SK-N-SH treated with all-trans-retinoic acid at 6 μM for 48 hours (cell line): ENCODE data around the gene TMEM232.

Experiments
- ATAC-seq: fragments of 200-7000 bp; cut with Tn5 transposase; 3 replicates; pipeline ENCODE4 v1.9.1; 2020; ENCODE audit warnings: mild to moderate bottlenecking, moderate library complexity
- ARNTL ChIP-seq: fragments of 450-650 bp; formaldehyde crosslinking; IDR thresholded peaks from 2 replicates; pipeline ENCODE4 v1.5.0; 2020; ENCODE audit warnings: low read depth, mild to moderate bottlenecking, moderate library complexity, borderline replicate concordance
- BACH2 ChIP-seq: fragments of 250-450 bp; sonication (Bioruptor Pico); IDR thresholded peaks from 2 replicates; pipeline ENCODE4 v1.9.0; 2021; ENCODE audit warnings: mild to moderate bottlenecking, borderline replicate concordance
- CSDC2 ChIP-seq: fragments of 250-450 bp; sonication (Bioruptor Pico); IDR thresholded peaks from 2 replicates; pipeline ENCODE4 v1.5.0; 2020; ENCODE audit warnings: mild to moderate bottlenecking, moderate library complexity
- CSRNP3 ChIP-seq: fragments of 250-450 bp; sonication (Bioruptor Pico); IDR thresholded peaks from 2 replicates; pipeline ENCODE4 v1.5.1; 2021; ENCODE audit warnings: mild to moderate bottlenecking, moderate library complexity
- ESRRG ChIP-seq: fragments of 250-450 bp; sonication (Bioruptor Pico); IDR thresholded peaks from 2 replicates; pipeline ENCODE4 v1.6.1; 2021; ENCODE audit warnings: mild to moderate bottlenecking
- GLIS3 ChIP-seq: fragments of 250-450 bp; sonication (Bioruptor Pico); IDR thresholded peaks from 2 replicates; pipeline ENCODE4 v1.5.0; 2020; ENCODE audit warnings: mild to moderate bottlenecking, moderate library complexity
- ISL1 ChIP-seq: fragments of 250-450 bp; sonication (Bioruptor Pico); IDR thresholded peaks from 2 replicates; pipeline ENCODE4 v2.1.2; 2022; ENCODE audit warnings: mild to moderate bottlenecking, moderate library complexity
- OSR1 ChIP-seq: fragments of 250-450 bp; sonication (Bioruptor Pico); IDR thresholded peaks from 2 replicates; pipeline ENCODE4 v1.8.0; 2022; ENCODE audit warnings: moderate library complexity, mild to moderate bottlenecking, inconsistent platforms
- POU6F1 ChIP-seq: fragments of 250-450 bp; sonication (Bioruptor Pico); IDR thresholded peaks from 2 replicates; pipeline ENCODE4 v1.8.0; 2021; ENCODE audit warnings: low read depth, mild to moderate bottlenecking, moderate library complexity, borderline replicate concordance
- PPARA ChIP-seq: fragments of 250-450 bp; sonication (Bioruptor Pico); IDR thresholded peaks from 2 replicates; pipeline ENCODE4 v1.5.0; 2020; ENCODE audit warnings: mild to moderate bottlenecking, borderline replicate concordance
- RARB ChIP-seq: fragments of 250-450 bp; sonication (Bioruptor Pico); IDR thresholded peaks from 2 replicates; pipeline ENCODE4 v1.8.0; 2021; ENCODE audit warnings: mild to moderate bottlenecking, moderate library complexity
- SNAI2 ChIP-seq: fragments of 250-450 bp; sonication (Bioruptor Pico); IDR thresholded peaks from 2 replicates; pipeline ENCODE4 v1.5.0; 2020; ENCODE audit warnings: mild to moderate bottlenecking, moderate library complexity
- TCF4 ChIP-seq: fragments of 250-450 bp; sonication (Bioruptor Pico); IDR thresholded peaks from 2 replicates; pipeline ENCODE4 v1.8.0; 2021; ENCODE audit warnings: mild to moderate bottlenecking, moderate library complexity, borderline replicate concordance
- TOX ChIP-seq: fragments of 250-450 bp; sonication (Bioruptor Pico); IDR thresholded peaks from 2 replicates; pipeline ENCODE4 v1.8.0; 2021; ENCODE audit warnings: mild to moderate bottlenecking, moderate library complexity, borderline replicate concordance
- ZC3H10 ChIP-seq: fragments of 250-450 bp; sonication (Bioruptor Pico); IDR thresholded peaks from 2 replicates; pipeline ENCODE4 v1.5.1; 2021; ENCODE audit warnings: mild to moderate bottlenecking, moderate library complexity
- ZFP3 ChIP-seq: fragments of 250-450 bp; sonication (Bioruptor Pico); IDR thresholded peaks from 2 replicates; pipeline ENCODE4 v1.5.0; 2020; ENCODE audit warnings: mild to moderate bottlenecking, moderate library complexity
- ZFP30 ChIP-seq: fragments of 450-650 bp; formaldehyde crosslinking; IDR thresholded peaks from 2 replicates; pipeline ENCODE4 v1.5.0; 2022; ENCODE audit warnings: mild to moderate bottlenecking, moderate library complexity
- ZNF565 ChIP-seq: fragments of 450-650 bp; formaldehyde crosslinking; conservative IDR thresholded peaks from 2 replicates; pipeline ENCODE4 v1.5.0; 2020; ENCODE audit warnings: low read depth, mild to moderate bottlenecking, moderate library complexity
- ZNF70 ChIP-seq: fragments of 450-650 bp; formaldehyde crosslinking; IDR thresholded peaks from 2 replicates; pipeline ENCODE4 v1.5.0; 2020; ENCODE audit warnings: mild to moderate bottlenecking, moderate library complexity
- TF ChIP-seq, protein P1 (sequence below): fragments of 250-450 bp; sonication (Bioruptor Pico); IDR thresholded peaks from 2 replicates; pipeline ENCODE4 v1.5.1; 2020; ENCODE audit warnings: low read depth, mild to moderate bottlenecking, moderate library complexity
- TF ChIP-seq, protein P2 (sequence below): fragments of 250-450 bp; sonication (Bioruptor Pico); IDR thresholded peaks from 2 replicates; pipeline ENCODE4 v1.8.0; 2020; ENCODE audit warnings: mild to moderate bottlenecking, moderate library complexity, borderline replicate concordance
- TF ChIP-seq, protein P3 (sequence below): fragments of 250-450 bp; sonication (Bioruptor Pico); IDR thresholded peaks from 2 replicates; pipeline ENCODE4 v1.5.0; 2020; ENCODE audit warnings: mild to moderate bottlenecking, moderate library complexity

TMEM232 gene

GRCh38 chr5:110653231-110653970, 73.1 kb downstream of the TMEM232 start:
- ATAC-seq: no peak

GRCh38 chr5:110651507-110651906, 75.0 kb downstream of the TMEM232 start:
- no peak for ATAC-seq
- TF ChIP-seq ESRRG: no peak
- no peak for TF ChIP-seq POU6F1

More at GRCh38 chr5:110653231-110653970, 73.1 kb downstream of the TMEM232 start:
- TF ChIP-seq ZFP3: no peak
- TF ChIP-seq TOX (CRISPR knock-in tag): no peak
- no peak for TF ChIP-seq ZNF565 (CRISPR knock-in tag)
- TF ChIP-seq, protein P1, sequence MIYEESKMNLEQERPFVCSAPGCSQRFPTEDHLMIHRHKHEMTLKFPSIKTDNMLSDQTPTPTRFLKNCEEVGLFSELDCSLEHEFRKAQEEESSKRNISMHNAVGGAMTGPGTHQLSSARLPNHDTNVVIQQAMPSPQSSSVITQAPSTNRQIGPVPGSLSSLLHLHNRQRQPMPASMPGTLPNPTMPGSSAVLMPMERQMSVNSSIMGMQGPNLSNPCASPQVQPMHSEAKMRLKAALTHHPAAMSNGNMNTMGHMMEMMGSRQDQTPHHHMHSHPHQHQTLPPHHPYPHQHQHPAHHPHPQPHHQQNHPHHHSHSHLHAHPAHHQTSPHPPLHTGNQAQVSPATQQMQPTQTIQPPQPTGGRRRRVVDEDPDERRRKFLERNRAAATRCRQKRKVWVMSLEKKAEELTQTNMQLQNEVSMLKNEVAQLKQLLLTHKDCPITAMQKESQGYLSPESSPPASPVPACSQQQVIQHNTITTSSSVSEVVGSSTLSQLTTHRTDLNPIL (CRISPR knock-in tag): no peak
- no peak for TF ChIP-seq CSRNP3 (CRISPR knock-in tag)
- TF ChIP-seq ISL1: no peak
- TF ChIP-seq SNAI2 (CRISPR knock-in tag): no peak
- TF ChIP-seq ZNF70 (CRISPR knock-in tag): no peak
- no peak for TF ChIP-seq BACH2 (CRISPR knock-in tag)
- TF ChIP-seq ARNTL (CRISPR knock-in tag): no peak
- TF ChIP-seq ESRRG: no peak
- no peak for TF ChIP-seq RARB
- TF ChIP-seq, all 23 proteins: peak for 0

DNA sequence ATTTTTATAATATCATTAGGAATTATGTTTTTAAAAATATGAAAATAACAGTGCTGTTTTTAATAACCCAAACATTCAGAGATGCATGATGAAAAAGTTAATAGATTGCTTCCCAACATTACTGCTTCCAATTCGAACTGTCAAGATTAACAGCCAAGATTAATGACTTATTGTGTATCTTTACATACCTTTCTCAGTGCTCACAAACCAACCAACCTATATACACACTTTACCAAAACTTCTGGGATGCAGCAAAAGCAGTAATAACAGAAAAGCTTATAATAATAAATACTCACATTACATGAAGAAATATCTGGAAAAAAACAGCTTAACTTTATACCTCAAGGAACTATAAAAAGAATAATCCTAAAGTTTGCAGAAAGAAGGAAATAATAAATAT, 82.1 kb downstream of the TMEM232 start:
- TF ChIP-seq CSRNP3 (CRISPR knock-in tag): no peak
- no peak for TF ChIP-seq TCF4
- TF ChIP-seq ARNTL (CRISPR knock-in tag): no peak
- TF ChIP-seq, protein P2, sequence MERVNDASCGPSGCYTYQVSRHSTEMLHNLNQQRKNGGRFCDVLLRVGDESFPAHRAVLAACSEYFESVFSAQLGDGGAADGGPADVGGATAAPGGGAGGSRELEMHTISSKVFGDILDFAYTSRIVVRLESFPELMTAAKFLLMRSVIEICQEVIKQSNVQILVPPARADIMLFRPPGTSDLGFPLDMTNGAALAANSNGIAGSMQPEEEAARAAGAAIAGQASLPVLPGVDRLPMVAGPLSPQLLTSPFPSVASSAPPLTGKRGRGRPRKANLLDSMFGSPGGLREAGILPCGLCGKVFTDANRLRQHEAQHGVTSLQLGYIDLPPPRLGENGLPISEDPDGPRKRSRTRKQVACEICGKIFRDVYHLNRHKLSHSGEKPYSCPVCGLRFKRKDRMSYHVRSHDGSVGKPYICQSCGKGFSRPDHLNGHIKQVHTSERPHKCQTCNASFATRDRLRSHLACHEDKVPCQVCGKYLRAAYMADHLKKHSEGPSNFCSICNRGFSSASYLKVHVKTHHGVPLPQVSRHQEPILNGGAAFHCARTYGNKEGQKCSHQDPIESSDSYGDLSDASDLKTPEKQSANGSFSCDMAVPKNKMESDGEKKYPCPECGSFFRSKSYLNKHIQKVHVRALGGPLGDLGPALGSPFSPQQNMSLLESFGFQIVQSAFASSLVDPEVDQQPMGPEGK (CRISPR knock-in tag): no peak
- TF ChIP-seq POU6F1: no peak
- TF ChIP-seq TOX (CRISPR knock-in tag): no peak
- TF ChIP-seq PPARA (CRISPR knock-in tag): no peak
- TF ChIP-seq, protein P3, sequence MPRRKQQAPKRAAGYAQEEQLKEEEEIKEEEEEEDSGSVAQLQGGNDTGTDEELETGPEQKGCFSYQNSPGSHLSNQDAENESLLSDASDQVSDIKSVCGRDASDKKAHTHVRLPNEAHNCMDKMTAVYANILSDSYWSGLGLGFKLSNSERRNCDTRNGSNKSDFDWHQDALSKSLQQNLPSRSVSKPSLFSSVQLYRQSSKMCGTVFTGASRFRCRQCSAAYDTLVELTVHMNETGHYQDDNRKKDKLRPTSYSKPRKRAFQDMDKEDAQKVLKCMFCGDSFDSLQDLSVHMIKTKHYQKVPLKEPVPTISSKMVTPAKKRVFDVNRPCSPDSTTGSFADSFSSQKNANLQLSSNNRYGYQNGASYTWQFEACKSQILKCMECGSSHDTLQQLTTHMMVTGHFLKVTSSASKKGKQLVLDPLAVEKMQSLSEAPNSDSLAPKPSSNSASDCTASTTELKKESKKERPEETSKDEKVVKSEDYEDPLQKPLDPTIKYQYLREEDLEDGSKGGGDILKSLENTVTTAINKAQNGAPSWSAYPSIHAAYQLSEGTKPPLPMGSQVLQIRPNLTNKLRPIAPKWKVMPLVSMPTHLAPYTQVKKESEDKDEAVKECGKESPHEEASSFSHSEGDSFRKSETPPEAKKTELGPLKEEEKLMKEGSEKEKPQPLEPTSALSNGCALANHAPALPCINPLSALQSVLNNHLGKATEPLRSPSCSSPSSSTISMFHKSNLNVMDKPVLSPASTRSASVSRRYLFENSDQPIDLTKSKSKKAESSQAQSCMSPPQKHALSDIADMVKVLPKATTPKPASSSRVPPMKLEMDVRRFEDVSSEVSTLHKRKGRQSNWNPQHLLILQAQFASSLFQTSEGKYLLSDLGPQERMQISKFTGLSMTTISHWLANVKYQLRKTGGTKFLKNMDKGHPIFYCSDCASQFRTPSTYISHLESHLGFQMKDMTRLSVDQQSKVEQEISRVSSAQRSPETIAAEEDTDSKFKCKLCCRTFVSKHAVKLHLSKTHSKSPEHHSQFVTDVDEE (CRISPR knock-in tag): no peak
- TF ChIP-seq ZC3H10 (CRISPR knock-in tag): no peak
- no peak for TF ChIP-seq GLIS3 (CRISPR knock-in tag)
- no peak for TF ChIP-seq ZNF70 (CRISPR knock-in tag)
- no peak for TF ChIP-seq ESRRG
- TF ChIP-seq ZNF565 (CRISPR knock-in tag): no peak
- no peak for TF ChIP-seq OSR1 (CRISPR knock-in tag)
- TF ChIP-seq ZFP30 (CRISPR knock-in tag): no peak
- TF ChIP-seq ZFP3: no peak
- no peak for TF ChIP-seq CSDC2 (CRISPR knock-in tag)
- no peak for ATAC-seq
